Neural progenitor cell (in vitro differentiated cells): ENCODE data around the gene CHAD.

Experiments
- CTCF ChIP-seq: fragments of 200-600 bp; sonication (generic); IDR thresholded peaks from 2 replicates; pipeline ENCODE4 v1.5.1; 2017; ENCODE audit warnings: antibody characterized with exemption, mild to moderate bottlenecking
- EZH2 ChIP-seq: fragments of 200-600 bp; sonication (generic); IDR thresholded peaks from 2 replicates; pipeline ENCODE4 v1.6.1; 2017; ENCODE audit warnings: antibody characterized with exemption, mild to moderate bottlenecking, moderate library complexity

DNA sequence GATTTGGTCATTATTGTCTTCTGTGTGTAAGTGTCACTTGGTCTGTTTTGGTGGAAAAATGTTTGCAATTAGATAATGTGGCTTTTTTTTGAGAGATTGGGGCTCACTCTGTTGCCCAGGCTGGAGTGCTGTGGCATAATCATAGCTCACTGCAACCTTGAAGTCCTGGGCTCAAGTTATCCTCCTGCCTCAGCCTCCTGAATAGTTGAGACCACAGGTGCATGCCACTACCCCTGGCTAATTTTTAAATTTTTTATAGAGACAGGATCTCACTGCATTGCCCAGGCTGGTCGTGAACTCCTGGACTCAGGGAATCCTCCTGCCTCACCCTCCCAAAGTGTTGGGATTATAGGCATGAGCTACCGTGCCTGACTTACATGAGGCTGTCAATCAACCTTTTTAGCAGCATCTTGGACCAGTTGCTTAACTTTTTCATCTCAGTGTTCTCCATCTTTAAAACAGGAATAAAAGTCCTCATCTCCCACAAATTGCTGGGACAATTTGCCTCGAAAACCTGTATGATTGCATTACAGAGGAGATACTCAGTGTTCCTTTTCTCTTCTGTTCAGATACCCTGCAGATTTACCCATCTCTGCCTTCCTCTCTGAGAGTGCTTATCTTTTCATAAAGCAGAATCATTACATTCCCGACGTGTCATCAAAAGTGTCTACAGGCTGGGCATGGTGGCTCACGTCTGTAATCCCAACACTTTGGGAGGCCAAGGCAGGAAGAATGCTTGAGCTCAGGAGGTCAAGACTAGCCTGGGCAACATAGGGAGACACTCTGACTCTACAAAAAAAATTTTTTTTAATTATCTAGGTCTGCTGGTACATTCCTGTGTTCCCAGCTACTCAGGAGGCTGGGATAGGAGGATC is 23.6 kb downstream of the CHAD start:
- no peak for TF ChIP-seq CTCF
- no peak for TF ChIP-seq EZH2
